ENCODE data around the gene ZEB1.

DNA sequence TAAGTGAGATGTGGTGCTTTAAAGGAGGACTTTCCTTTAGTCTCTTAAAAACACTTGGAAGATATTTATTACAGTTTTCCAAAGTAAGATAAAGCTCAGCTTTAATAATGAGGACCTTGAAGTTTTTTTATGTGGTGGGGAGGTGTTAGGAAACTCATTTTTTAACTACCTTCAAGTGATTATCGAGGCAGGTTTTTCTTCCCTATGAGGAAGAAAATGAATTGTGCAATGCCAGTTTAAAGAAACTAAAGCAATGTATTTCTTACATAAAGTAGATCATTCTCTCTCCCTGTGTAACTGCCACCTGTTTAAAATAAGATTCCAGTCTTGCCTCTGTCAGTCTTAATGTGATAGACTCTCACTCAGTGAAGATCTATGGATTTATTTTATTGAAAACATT, 27.9 kb downstream of the ZEB1 start:
- no peak for TF ChIP-seq CTCF (IDR thresholded peaks at IDR 0.05)
- no peak for TF ChIP-seq POLR2AphosphoS5 (IDR thresholded peaks at IDR 0.05; ENCODE audit: low read depth, low read length)
- TF ChIP-seq SIN3A (IDR thresholded peaks at IDR 0.05; ENCODE audit: borderline replicate concordance, insufficient read depth, low read depth, low read length): no peak
